AG08395 (cell line): ENCODE measurements around the gene NEXN.
"Not testable (repeated sequence)": the region's sequence is repeated elsewhere in the genome, so short reads cannot be mapped to it uniquely, and the experiment has no call there.

Experiments used
- DNase-seq: peaks from one replicate; pipeline ENCODE4 v3.0.0; 2012; ENCODE audit warnings: mixed read lengths, low spot score

NEXN gene

GRCh38 chr1:77906019-77906545 lies 17.7 kb downstream of the NEXN start:
- no peak for DNase-seq

GRCh38 chr1:77906624-77907023 lies 18.2 kb downstream of the NEXN start:
- no peak for DNase-seq

GRCh38 chr1:77910116-77910515 lies 21.7 kb downstream of the NEXN start:
- DNase-seq: no peak

GRCh38 chr1:77918918-77919317 lies 30.5 kb downstream of the NEXN start:
- not testable (repeated sequence) for DNase-seq

- DNase-seq: peak; percentile 40
Observed at GRCh38 chr1:77925518-77925917, 37.1 kb downstream of the NEXN start.

GRCh38 chr1:77925956-77926355 lies 37.5 kb downstream of the NEXN start:
- DNase-seq: no peak

GRCh38 chr1:77926561-77927357 lies 38.3 kb downstream of the NEXN start:
- DNase-seq: no peak

GRCh38 chr1:77927414-77927813 lies 39.0 kb downstream of the NEXN start:
- DNase-seq: no peak

- DNase-seq: no peak
Observed at GRCh38 chr1:77929806-77930205, 41.4 kb downstream of the NEXN start.

GRCh38 chr1:77938651-77939050 lies 50.2 kb downstream of the NEXN start:
- no peak for DNase-seq

GRCh38 chr1:77940921-77941570 lies 52.6 kb downstream of the NEXN start:
- no peak for DNase-seq

GRCh38 chr1:77942400-77943140 lies 54.1 kb downstream of the NEXN start:
- DNase-seq: no peak

- DNase-seq: no peak
Observed at GRCh38 chr1:77945345-77945744, 56.9 kb downstream of the NEXN start.

- DNase-seq: peak; percentile 13
Observed at GRCh38 chr1:77948841-77949424, 60.5 kb downstream of the NEXN start.

GRCh38 chr1:77950873-77951272 lies 62.4 kb downstream of the NEXN start:
- no peak for DNase-seq

GRCh38 chr1:77951328-77951727 lies 62.9 kb downstream of the NEXN start:
- no peak for DNase-seq

GRCh38 chr1:77953907-77954306 lies 65.5 kb downstream of the NEXN start:
- no peak for DNase-seq

GRCh38 chr1:77954521-77954920 lies 66.1 kb downstream of the NEXN start:
- no peak for DNase-seq

- no peak for DNase-seq
Observed at GRCh38 chr1:77955709-77956108, 67.3 kb downstream of the NEXN start.

- no peak for DNase-seq
Observed at GRCh38 chr1:77956464-77956863, 68.0 kb downstream of the NEXN start.

GRCh38 chr1:77958391-77958790 lies 70.0 kb downstream of the NEXN start:
- no peak for DNase-seq

- DNase-seq: no peak
Observed at GRCh38 chr1:77958850-77959249, 70.4 kb downstream of the NEXN start.
